Common myeloid progenitor, CD34-positive (primary cell): Measurements from ENCODE around the gene AGBL5.

ENCODE experiments used
- CTCF ChIA-PET: fragments of 350-600 bp; sonication (Branson Sonifier 250); formaldehyde crosslinking; loops from one replicate; lab custom pipeline; 2021; ENCODE audit warnings: antibody characterized with exemption; lab: Charles Lee
- POLR2A ChIA-PET: fragments of 350-600 bp; sonication (Branson Sonifier 250); formaldehyde crosslinking; loops from one replicate; lab custom pipeline; 2021; ENCODE audit warnings: antibody characterized with exemption; lab: Charles Lee
- DNase-seq, 3 donors: peaks; one replicate each; pipeline versions ENCODE4 v3.0.0 to v3.0.0-alpha.2; 2013
- H3K27ac ChIP-seq, 2 experiments: 1 replicate in 1 of 2; 2 replicates in 1 of 2; pipeline ENCODE4 v1.7.0; 2013; ENCODE audit warnings: inconsistent platforms in 2 of 2, low read length in 2 of 2, mild to moderate bottlenecking in 2 of 2, low read depth in 1 of 2, moderate library complexity in 1 of 2; ENCODE audit not compliant: severe bottlenecking in 2 of 2, insufficient read depth in 1 of 2, poor library complexity in 1 of 2
- H3K27me3 ChIP-seq, 5 experiments: replicated peaks in 2 of 5; 1 replicate in 3 of 5; 2 replicates in 2 of 5; pipeline versions ENCODE4 v1.6.1 to v1.7.0; 2013; ENCODE audit warnings: low read length in 4 of 5, mild to moderate bottlenecking in 2 of 5, moderate library complexity in 2 of 5, inconsistent platforms in 1 of 5; ENCODE audit not compliant: insufficient read depth in 5 of 5, control insufficient read depth in 4 of 5
- H3K36me3 ChIP-seq, 4 experiments: 1 replicate in 2 of 4; 2 replicates in 2 of 4; pipeline versions ENCODE4 v1.6.1 to v1.7.0; 2013; ENCODE audit warnings: low read length in 3 of 4, control low read depth in 1 of 4, mild to moderate bottlenecking in 1 of 4; ENCODE audit not compliant: control insufficient read depth in 4 of 4, insufficient read depth in 4 of 4
- H3K4me1 ChIP-seq, 4 experiments: 1 replicate in 3 of 4; 2 replicates in 1 of 4; pipeline versions ENCODE4 v1.6.1 to v1.7.1; 2013; ENCODE audit warnings: low read length in 3 of 4, mild to moderate bottlenecking in 3 of 4, control low read depth in 1 of 4, inconsistent platforms in 1 of 4, moderate library complexity in 1 of 4; ENCODE audit not compliant: control insufficient read depth in 4 of 4, insufficient read depth in 4 of 4; ENCODE audit errors: control extremely low read depth in 1 of 4
- H3K4me3 ChIP-seq, 7 experiments: 1 replicate in 4 of 7; 2 replicates in 3 of 7; pipeline versions ENCODE4 v1.5.1 to v1.7.0; 2013; ENCODE audit warnings: mild to moderate bottlenecking in 7 of 7, low read length in 6 of 7, moderate library complexity in 6 of 7, inconsistent platforms in 2 of 7, low read depth in 2 of 7, control low read depth in 1 of 7; ENCODE audit not compliant: insufficient read depth in 4 of 7, control insufficient read depth in 1 of 7; ENCODE audit errors: extremely low read depth in 1 of 7
- H3K9me3 ChIP-seq, 5 experiments: 1 replicate in 4 of 5; 2 replicates in 1 of 5; pipeline versions ENCODE4 v1.6.1 to v1.7.1; 2013; ENCODE audit warnings: low read length in 4 of 5, mild to moderate bottlenecking in 2 of 5, inconsistent platforms in 1 of 5, low read depth in 1 of 5, moderate library complexity in 1 of 5; ENCODE audit not compliant: control insufficient read depth in 4 of 5, insufficient read depth in 2 of 5; ENCODE audit errors: control extremely low read depth in 1 of 5
- WGBS: methylation state at CpG from one replicate; pipeline ENCODE4 v1.1.5; 2013; ENCODE audit not compliant: insufficient coverage; 5-methylcytosine and 5-hydroxymethylcytosine counted together

The AGBL5 gene

DNA sequence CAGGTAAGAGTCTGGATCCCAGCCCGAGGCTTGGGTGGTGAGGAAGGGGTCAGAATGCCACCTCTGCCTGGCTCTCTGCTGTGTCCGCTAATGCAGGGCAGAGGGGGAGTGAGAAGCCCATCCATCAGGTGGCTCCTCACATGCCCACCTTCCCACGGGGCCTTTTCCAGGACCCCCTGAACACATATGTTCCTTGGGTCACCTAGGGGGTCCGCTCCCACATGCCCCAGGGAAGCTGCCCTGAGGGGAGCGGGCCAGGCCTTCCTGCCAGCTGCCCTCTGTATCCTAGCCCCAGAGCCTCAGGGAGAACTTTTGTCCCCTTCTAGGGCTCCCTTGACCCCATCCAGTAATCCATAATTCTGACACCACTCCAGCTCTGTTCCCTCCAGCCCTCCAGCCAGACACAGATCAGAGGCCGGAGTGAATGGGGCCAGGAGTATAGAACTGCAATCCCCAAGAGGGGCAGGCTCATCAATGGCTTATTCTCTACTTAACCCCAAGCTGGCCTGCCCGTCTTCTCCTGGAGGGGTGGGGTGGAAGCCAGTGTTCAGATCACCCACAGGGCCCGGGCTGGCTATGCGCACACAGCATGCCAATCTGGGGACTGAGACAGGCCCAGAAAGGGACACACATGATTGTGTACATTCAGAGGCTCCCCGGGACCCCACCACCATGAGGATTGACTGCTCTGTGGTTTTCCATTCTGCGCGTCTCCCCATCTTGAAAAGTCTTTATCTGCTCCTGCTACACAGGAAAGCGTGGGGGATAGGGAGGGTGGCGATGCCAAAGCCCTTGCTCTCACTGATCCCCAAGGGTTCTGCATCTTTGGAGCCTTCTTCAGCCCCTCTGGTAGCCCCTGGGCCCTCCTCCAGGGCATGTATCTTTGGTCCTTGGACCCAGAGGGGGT lies 28.0 kb downstream of the AGBL5 start:
- Histone ChIP-seq H3K36me3 (peaks cover 0 to 6% (median 3%) of the 10 kb centered on the region in 4 experiments), H3K27ac (peak overlapping the region in 1 of 2 experiments; percentile 34), H3K4me1 (peaks cover 11 to 93% (median 70%) of the 10 kb centered on the region in 4 experiments), H3K27me3 (no peaks in the 10 kb centered on the region), H3K4me3 (peak overlapping the region in 5 of 7 experiments; percentile 19 to 78 (median 66)), H3K9me3 (no peaks in the 10 kb centered on the region)
- CTCF ChIA-PET: interaction anchor here (1.2 to 28.0 kb wide), 3 partner anchors 7 to 26 kb away, joined by 4 to 381 read pairs (median 28); partner anchors contain the start of genes AGBL5 and OST4
- POLR2A ChIA-PET: interaction anchor here (1.7 kb wide), 1 partner anchor 8 kb away, joined by 12 read pairs; the partner anchor contains the start of gene OST4
- peak in 2 of 3 donors; percentile 17 to 24 for DNase-seq
- 63% methylated on average over 7 of the region's 14 CpGs for WGBS

DNA sequence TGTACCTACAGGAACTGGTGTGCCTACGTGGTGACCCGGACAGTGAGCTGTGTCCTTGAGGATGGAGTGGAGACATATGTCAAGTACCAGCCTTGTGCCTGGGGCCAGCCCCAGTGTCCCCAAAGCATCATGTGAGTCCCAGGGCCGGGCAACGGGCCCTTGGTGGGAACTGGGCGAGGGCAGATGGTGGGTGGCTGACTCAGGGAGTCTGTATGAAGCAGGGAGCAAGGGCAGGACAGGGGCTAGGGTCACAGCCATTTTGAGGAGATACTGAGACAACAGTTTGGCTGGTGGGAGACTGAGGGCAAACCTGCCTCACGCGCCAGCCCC lies 28.6 kb downstream of the AGBL5 start:
- Histone ChIP-seq H3K27ac (peak overlapping the region in 1 of 2 experiments; percentile 23), H3K27me3 (no peaks in the 10 kb centered on the region), H3K36me3 (peaks cover 0 to 10% (median 3%) of the 10 kb centered on the region in 4 experiments), H3K9me3 (no peaks in the 10 kb centered on the region), H3K4me1 (peaks cover 5 to 89% (median 65%) of the 10 kb centered on the region in 4 experiments), H3K4me3 (peak overlapping the region in 4 of 7 experiments; percentile 28 to 78 (median 65))
- 93% methylated on average over 7 of the region's 7 CpGs for WGBS
- ChIA-PET CTCF (interaction anchor here (1.2 to 28.0 kb wide), 3 partner anchors 8 to 26 kb away, joined by 4 to 381 read pairs (median 28); partner anchors contain the start of genes AGBL5 and OST4), POLR2A (interaction anchor here (1.7 kb wide), 1 partner anchor 8 kb away, joined by 12 read pairs; the partner anchor contains the start of gene OST4)
- DNase-seq: no peak

DNA sequence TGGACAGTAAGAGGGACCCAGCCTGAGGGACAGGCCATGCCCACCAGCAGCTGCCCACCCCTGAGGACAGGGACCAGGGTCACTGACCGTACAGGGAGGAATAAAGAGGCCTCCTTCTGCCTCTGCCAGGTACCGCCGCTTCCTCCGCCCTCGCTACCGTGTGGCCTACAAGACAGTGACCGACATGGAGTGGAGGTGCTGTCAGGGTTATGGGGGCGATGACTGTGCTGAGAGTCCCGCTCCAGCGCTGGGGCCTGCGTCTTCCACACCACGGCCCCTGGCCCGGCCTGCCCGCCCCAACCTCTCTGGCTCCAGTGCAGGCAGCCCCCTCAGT lies 29.1 kb downstream of the AGBL5 start:
- peak overlapping the region in 3 of 7 experiments; percentile 26 to 66 (median 64) for H3K4me3 ChIP-seq
- no peaks in the 10 kb centered on the region for H3K9me3 ChIP-seq
- H3K27me3 ChIP-seq: no peaks in the 10 kb centered on the region
- POLR2A ChIA-PET: interaction anchor here (1.2 to 1.7 kb wide), 4 partner anchors 9 to 54 kb away, joined by 4 to 12 read pairs (median 6); partner anchors contain the start of genes AGBL5, OST4 and PREB
- no peak for DNase-seq
- CTCF ChIA-PET: interaction anchor here (1.2 to 28.0 kb wide), 8 partner anchors 8 to 64 kb away, joined by 3 to 381 read pairs (median 4); partner anchors contain the start of genes AGBL5 and OST4
- peaks cover 0 to 12% (median 3%) of the 10 kb centered on the region in 4 experiments for H3K36me3 ChIP-seq
- WGBS: 96% methylated on average over 13 of the region's 14 CpGs
- peaks cover 7 to 89% (median 65%) of the 10 kb centered on the region in 4 experiments for H3K4me1 ChIP-seq
- peak overlapping the region in 1 of 2 experiments; percentile 23 for H3K27ac ChIP-seq

DNA sequence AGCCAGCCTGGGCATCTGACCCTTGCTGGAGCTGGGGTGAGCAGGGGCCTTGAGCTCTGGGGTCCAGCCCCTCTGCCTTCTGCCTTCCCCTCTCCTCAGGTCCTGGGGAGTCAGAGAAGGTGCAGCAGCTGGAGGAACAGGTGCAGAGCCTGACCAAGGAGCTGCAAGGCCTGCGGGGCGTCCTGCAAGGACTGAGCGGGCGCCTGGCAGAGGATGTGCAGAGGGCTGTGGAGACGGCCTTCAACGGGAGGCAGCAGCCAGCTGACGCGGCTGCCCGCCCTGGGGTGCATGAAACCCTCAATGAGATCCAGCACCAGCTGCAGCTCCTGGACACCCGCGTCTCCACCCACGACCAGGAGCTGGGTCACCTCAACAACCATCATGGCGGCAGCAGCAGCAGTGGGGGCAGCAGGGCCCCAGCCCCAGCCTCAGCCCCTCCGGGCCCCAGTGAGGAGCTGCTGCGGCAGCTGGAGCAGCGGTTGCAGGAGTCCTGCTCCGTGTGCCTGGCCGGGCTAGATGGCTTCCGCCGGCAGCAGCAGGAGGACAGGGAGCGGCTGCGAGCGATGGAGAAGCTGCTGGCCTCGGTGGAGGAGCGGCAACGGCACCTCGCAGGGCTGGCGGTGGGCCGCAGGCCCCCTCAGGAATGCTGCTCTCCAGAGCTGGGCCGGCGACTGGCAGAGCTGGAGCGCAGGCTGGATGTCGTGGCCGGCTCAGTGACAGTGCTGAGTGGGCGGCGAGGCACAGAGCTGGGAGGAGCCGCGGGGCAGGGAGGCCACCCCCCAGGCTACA lies 30.7 kb downstream of the AGBL5 start:
- POLR2A ChIA-PET: interaction anchor here (1.2 to 1.3 kb wide), 3 partner anchors 31 to 52 kb away, joined by 4 to 7 read pairs (median 4); partner anchors contain the start of genes AGBL5 and PREB
- CTCF ChIA-PET: interaction anchor here (0.8 to 28.0 kb wide), 17 partner anchors 9 to 217 kb away, joined by 3 to 381 read pairs (median 3); partner anchors contain the start of genes AGBL5, OST4 and TMEM214
- no peaks in the 10 kb centered on the region for H3K9me3 ChIP-seq

DNA sequence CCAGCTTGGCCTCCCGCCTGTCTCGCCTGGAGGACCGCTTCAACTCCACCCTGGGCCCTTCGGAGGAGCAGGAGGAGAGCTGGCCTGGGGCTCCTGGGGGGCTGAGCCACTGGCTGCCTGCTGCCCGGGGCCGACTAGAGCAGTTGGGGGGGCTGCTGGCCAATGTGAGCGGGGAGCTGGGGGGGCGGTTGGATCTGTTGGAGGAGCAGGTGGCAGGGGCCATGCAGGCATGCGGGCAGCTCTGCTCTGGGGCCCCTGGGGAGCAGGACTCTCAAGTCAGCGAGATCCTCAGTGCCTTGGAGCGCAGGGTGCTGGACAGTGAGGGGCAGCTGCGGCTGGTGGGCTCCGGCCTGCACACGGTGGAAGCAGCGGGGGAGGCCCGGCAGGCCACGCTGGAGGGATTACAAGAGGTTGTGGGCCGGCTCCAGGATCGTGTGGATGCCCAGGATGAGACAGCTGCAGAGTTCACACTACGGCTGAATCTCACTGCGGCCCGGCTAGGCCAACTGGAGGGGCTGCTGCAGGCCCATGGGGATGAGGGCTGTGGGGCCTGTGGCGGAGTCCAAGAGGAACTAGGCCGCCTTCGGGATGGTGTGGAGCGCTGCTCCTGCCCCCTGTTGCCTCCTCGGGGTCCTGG lies 31.4 kb downstream of the AGBL5 start:
- Histone ChIP-seq H3K4me3 (no peak overlapping the region), H3K4me1 (peaks cover 7 to 85% (median 73%) of the 10 kb centered on the region in 4 experiments), H3K9me3 (no peaks in the 10 kb centered on the region), H3K27me3 (no peaks in the 10 kb centered on the region), H3K36me3 (peaks cover 0 to 12% (median 3%) of the 10 kb centered on the region in 4 experiments), H3K27ac (peak overlapping the region in 1 of 2 experiments; percentile 86)
- ChIA-PET POLR2A (no interaction called here), CTCF (interaction anchor here (0.8 to 28.0 kb wide), 12 partner anchors 8 to 217 kb away, joined by 3 to 381 read pairs (median 3); partner anchors contain the start of genes AGBL5, OST4 and TMEM214)
- WGBS: 94% methylated on average over 19 of the region's 27 CpGs
- no peak for DNase-seq

More for the DNA sequence above, 30.7 kb downstream of the AGBL5 start:
- 95% methylated on average over 35 of the region's 38 CpGs for WGBS
- H3K36me3 ChIP-seq: peaks cover 0 to 12% (median 3%) of the 10 kb centered on the region in 4 experiments
- peak overlapping the region in 4 of 7 experiments; percentile 42 to 63 (median 58) for H3K4me3 ChIP-seq
- H3K4me1 ChIP-seq: peaks cover 7 to 87% (median 71%) of the 10 kb centered on the region in 4 experiments
- no peak for DNase-seq
- H3K27ac ChIP-seq: peak overlapping the region; percentile 26 to 86
- no peaks in the 10 kb centered on the region for H3K27me3 ChIP-seq
